Keratinocyte (primary cell): ENCODE measurements around the gene WNK4.

ENCODE experiments used
- CTCF ChIP-seq, 3 experiments: IDR thresholded peaks in 1 of 3; conservative IDR thresholded peaks in 1 of 3; optimal IDR thresholded peaks in 1 of 3; 2 replicates in 2 of 3; 3 replicates in 1 of 3; pipeline versions ENCODE3 to v1.5.1; 2011; ENCODE audit warnings: low read length in 3 of 3, mild to moderate bottlenecking in 3 of 3, moderate library complexity in 2 of 3, control low read depth in 1 of 3, inconsistent platforms in 1 of 3; ENCODE audit not compliant: insufficient read depth in 2 of 3; ENCODE audit errors: extremely low read depth in 1 of 3
- EZH2 ChIP-seq: IDR thresholded peaks from one replicate; pipeline ENCODE4 v1.6.1; 2012; ENCODE audit warnings: inconsistent platforms, mild to moderate bottlenecking, low read length, moderate library complexity

GRCh38 chr17:42795061-42795460, 14.7 kb downstream of the WNK4 start:
- TF ChIP-seq EZH2 (no peak), CTCF (optimal IDR thresholded peaks at IDR 0.05 in 1 of 3, IDR thresholded peaks at IDR 0.05 in 1 of 3, conservative IDR thresholded peaks at IDR 0.05 in 1 of 3; ENCODE audit: extremely low read depth in 1 of 3, insufficient read depth in 2 of 3, low read length in 3 of 3) (no peak)
